Measurements from ENCODE around the gene SLC22A1. TPM values are rescaled to one million over a fixed set of nuclear protein-coding genes. Genes with fewer than 3 reads are reported as not detected.

Gene SLC22A1
- polyA plus RNA-seq, 2 of the 4 experiments (the other 2 are of a cell fraction), result 2.1 TPM

GRCh38 chr6:160102399-160102798 is 19.2 kb upstream of the SLC22A1 start (continued):
- TF ChIP-seq REST (IDR thresholded peaks at IDR 0.05) (no peak), RCOR1 (IDR thresholded peaks at IDR 0.05; ENCODE audit: low read depth, low read length) (no peak), PHF8 (IDR thresholded peaks at IDR 0.05; ENCODE audit: borderline replicate concordance, low read depth) (no peak), FOSL2 (IDR thresholded peaks at IDR 0.05) (no peak), FOSL2 (CRISPR knock-in tag; IDR thresholded peaks at IDR 0.05) (no peak), ZNF302 (CRISPR knock-in tag; IDR thresholded peaks at IDR 0.05) (no peak)

DNA sequence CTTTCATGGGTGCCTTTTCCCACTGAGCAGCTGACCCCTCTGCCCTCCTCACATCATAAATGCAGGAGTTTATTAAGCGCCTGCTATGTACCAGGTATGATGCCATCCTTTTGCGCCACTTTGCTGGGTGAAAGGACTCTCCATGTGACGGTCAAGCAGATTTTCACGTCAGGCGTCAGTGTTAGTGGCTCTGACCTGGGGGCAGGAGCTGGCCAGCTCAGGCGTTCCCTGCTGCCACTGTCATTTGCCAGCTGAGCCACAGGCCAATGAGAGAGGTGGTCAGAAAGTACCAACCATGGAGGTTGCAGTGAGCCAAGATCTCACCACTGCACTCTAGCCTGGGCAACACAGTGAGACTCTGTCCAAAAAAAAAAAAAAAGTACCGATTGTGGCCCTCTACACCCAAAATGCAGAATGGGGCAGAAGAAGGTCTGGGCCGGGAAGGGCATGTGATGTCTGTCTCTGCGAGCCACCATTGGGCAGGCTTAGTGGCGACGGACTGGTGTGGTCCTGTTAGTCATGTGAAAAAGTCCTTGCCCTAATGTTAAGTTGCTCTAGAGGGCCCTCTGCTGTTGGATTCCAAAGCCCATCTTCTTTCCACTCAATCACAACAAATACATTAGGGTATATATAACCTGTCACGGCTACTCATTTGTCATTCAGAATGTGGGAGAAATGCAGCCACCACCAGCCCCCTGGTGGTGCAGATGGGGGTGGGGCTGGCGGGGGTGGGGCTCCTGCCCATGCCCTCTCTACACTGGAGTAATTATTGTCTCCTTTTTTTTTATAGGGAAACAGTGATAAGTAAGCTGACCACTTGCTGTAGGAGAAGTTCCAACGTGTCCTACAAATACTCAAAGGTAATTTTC is 18.4 kb upstream of the SLC22A1 start:
- H3K4me3 ChIP-seq, result no peak overlapping the region
- no peak overlapping the region for H3K4me2 ChIP-seq
- DNase-seq (ENCODE audit: low read depth in 1 of 2, low spot score in 1 of 2), result peak; percentile 27 to 41
- FAIRE-seq, result no peak
- no peak overlapping the region for H3K27ac ChIP-seq
- ATAC-seq, result peak; percentile 32 to 82; a peak in 4 of 6 replicates
- POLR2A ChIA-PET, result no interaction called here
- CTCF ChIA-PET, result interaction anchor here (1.9 kb wide), 1 partner anchor 15 kb away, joined by 9 read pairs; no protein-coding TSS in a partner anchor
- TF ChIP-seq SREBF2 (IDR thresholded peaks at IDR 0.05), result no peak
- TF ChIP-seq, protein P1, sequence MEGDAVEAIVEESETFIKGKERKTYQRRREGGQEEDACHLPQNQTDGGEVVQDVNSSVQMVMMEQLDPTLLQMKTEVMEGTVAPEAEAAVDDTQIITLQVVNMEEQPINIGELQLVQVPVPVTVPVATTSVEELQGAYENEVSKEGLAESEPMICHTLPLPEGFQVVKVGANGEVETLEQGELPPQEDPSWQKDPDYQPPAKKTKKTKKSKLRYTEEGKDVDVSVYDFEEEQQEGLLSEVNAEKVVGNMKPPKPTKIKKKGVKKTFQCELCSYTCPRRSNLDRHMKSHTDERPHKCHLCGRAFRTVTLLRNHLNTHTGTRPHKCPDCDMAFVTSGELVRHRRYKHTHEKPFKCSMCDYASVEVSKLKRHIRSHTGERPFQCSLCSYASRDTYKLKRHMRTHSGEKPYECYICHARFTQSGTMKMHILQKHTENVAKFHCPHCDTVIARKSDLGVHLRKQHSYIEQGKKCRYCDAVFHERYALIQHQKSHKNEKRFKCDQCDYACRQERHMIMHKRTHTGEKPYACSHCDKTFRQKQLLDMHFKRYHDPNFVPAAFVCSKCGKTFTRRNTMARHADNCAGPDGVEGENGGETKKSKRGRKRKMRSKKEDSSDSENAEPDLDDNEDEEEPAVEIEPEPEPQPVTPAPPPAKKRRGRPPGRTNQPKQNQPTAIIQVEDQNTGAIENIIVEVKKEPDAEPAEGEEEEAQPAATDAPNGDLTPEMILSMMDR (IDR thresholded peaks at IDR 0.05), result peak; percentile 32; the same call in 2 of the 3 replicates
- TF ChIP-seq, protein P2, sequence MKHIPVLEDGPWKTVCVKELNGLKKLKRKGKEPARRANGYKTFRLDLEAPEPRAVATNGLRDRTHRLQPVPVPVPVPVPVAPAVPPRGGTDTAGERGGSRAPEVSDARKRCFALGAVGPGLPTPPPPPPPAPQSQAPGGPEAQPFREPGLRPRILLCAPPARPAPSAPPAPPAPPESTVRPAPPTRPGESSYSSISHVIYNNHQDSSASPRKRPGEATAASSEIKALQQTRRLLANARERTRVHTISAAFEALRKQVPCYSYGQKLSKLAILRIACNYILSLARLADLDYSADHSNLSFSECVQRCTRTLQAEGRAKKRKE (CRISPR knock-in tag; IDR thresholded peaks at IDR 0.05; ENCODE audit: low read depth), result no peak
- TF ChIP-seq CHD2 (IDR thresholded peaks at IDR 0.05; ENCODE audit: low read length, partially characterized antibody), result no peak
- peak; percentile 29; the same call in 2 of the 3 replicates for TF ChIP-seq SMC3 (IDR thresholded peaks at IDR 0.05)
- no peak for TF ChIP-seq TFCP2L1 (CRISPR knock-in tag; IDR thresholded peaks at IDR 0.05)
- TF ChIP-seq, protein P3, sequence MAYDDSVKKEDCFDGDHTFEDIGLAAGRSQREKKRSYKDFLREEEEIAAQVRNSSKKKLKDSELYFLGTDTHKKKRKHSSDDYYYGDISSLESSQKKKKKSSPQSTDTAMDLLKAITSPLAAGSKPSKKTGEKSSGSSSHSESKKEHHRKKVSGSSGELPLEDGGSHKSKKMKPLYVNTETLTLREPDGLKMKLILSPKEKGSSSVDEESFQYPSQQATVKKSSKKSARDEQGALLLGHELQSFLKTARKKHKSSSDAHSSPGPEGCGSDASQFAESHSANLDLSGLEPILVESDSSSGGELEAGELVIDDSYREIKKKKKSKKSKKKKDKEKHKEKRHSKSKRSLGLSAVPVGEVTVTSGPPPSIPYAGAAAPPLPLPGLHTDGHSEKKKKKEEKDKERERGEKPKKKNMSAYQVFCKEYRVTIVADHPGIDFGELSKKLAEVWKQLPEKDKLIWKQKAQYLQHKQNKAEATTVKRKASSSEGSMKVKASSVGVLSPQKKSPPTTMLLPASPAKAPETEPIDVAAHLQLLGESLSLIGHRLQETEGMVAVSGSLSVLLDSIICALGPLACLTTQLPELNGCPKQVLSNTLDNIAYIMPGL (CRISPR knock-in tag; IDR thresholded peaks at IDR 0.05; ENCODE audit: borderline replicate concordance), result no peak
- TF ChIP-seq RAD21 (conservative IDR thresholded peaks at IDR 0.05 in 1 of 2, IDR thresholded peaks at IDR 0.05 in 1 of 2), result peak in 1 of 2 experiments; percentile 38; a peak in 1 of 5 replicates
- TF ChIP-seq RARB (CRISPR knock-in tag; IDR thresholded peaks at IDR 0.05), result no peak
- H3K9me3 ChIP-seq, result no peaks in the 10 kb centered on the region
- 72% methylated on average over 11 of the region's 14 CpGs for whole genome bisulfite sequencing (ENCODE audit: missing lambda C conversion rate)
- H3K4me1 ChIP-seq, result peaks cover 5% of the 10 kb centered on the region; the same call in 1 of the 3 replicates

Measured in A549 (cell line).